ENCODE results near the gene TMEM63C.

- TF ChIP-seq POLR2A (IDR thresholded peaks at IDR 0.05; ENCODE audit: low read length) (no peak), GATA1 (IDR thresholded peaks at IDR 0.05; ENCODE audit: low read depth, low read length) (no peak)
Measured at GRCh38 chr14:77242752-77243151, 61.2 kb downstream of the TMEM63C start.
